Ishikawa (cell line): ENCODE data around the gene COG2.

Experiments
- CEBPB ChIP-seq: IDR thresholded peaks from 2 replicates; pipeline ENCODE4 v1.6.1; 2012
- CREB1 ChIP-seq: IDR thresholded peaks from 2 replicates; pipeline ENCODE4 v1.6.1; 2012; ENCODE audit warnings: low read depth
- EGR1 ChIP-seq: IDR thresholded peaks from 2 replicates; pipeline ENCODE4 v1.6.1; 2012
- EP300 ChIP-seq: IDR thresholded peaks from 2 replicates; pipeline ENCODE4 v1.6.1; 2012; ENCODE audit warnings: borderline replicate concordance
- FOXM1 ChIP-seq: IDR thresholded peaks from 2 replicates; pipeline ENCODE4 v1.6.1; 2012; ENCODE audit warnings: low read depth, borderline replicate concordance
- NFIC ChIP-seq: IDR thresholded peaks from 2 replicates; pipeline ENCODE4 v1.6.1; 2012
- RAD21 ChIP-seq: IDR thresholded peaks from 2 replicates; pipeline ENCODE4 v1.6.1; 2012; ENCODE audit warnings: low read depth
- REST ChIP-seq: IDR thresholded peaks from 2 replicates; pipeline ENCODE4 v1.6.1; 2012; ENCODE audit warnings: low read depth, mild to moderate bottlenecking
- TAF1 ChIP-seq: IDR thresholded peaks from 2 replicates; pipeline ENCODE4 v1.6.1; 2012; ENCODE audit warnings: low read depth, mild to moderate bottlenecking
- TCF12 ChIP-seq: IDR thresholded peaks from 2 replicates; pipeline ENCODE4 v1.6.1; 2012; ENCODE audit warnings: low read depth
- TEAD4 ChIP-seq: IDR thresholded peaks from 2 replicates; pipeline ENCODE4 v1.6.1; 2012
- YY1 ChIP-seq: IDR thresholded peaks from 2 replicates; pipeline ENCODE4 v1.6.1; 2012; ENCODE audit warnings: low read depth
- ZBTB7A ChIP-seq: IDR thresholded peaks from 2 replicates; pipeline ENCODE4 v1.6.1; 2012; ENCODE audit warnings: low read depth
- TF ChIP-seq, protein P1 (sequence below): IDR thresholded peaks from 2 replicates; pipeline ENCODE4 v1.6.1; 2012
- TF ChIP-seq, protein P2 (sequence below): IDR thresholded peaks from 2 replicates; pipeline ENCODE4 v1.6.1; 2012

The COG2 gene

GRCh38 chr1:230614121-230614520 is 28.2 kb upstream of the COG2 start:
- TF ChIP-seq, protein P1, sequence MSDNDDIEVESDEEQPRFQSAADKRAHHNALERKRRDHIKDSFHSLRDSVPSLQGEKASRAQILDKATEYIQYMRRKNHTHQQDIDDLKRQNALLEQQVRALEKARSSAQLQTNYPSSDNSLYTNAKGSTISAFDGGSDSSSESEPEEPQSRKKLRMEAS: no peak
- TF ChIP-seq TAF1 (no peak), TCF12 (no peak), REST (no peak), EP300 (no peak), CEBPB (no peak), FOXM1 (no peak), EGR1 (no peak), CREB1 (no peak), NFIC (no peak), ZBTB7A (no peak)
- TF ChIP-seq, protein P2, sequence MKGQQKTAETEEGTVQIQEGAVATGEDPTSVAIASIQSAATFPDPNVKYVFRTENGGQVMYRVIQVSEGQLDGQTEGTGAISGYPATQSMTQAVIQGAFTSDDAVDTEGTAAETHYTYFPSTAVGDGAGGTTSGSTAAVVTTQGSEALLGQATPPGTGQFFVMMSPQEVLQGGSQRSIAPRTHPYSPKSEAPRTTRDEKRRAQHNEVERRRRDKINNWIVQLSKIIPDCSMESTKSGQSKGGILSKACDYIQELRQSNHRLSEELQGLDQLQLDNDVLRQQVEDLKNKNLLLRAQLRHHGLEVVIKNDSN: no peak

- TF ChIP-seq CEBPB: no peak
- TF ChIP-seq ZBTB7A: no peak
- no peak for TF ChIP-seq RAD21
- TF ChIP-seq TAF1: no peak
- TF ChIP-seq REST: no peak
- no peak for TF ChIP-seq EP300
- no peak for TF ChIP-seq CREB1
- TF ChIP-seq, protein P2: no peak
- no peak for TF ChIP-seq YY1
- TF ChIP-seq NFIC: no peak
- TF ChIP-seq, protein P1: no peak
- TF ChIP-seq TEAD4: no peak
- TF ChIP-seq EGR1: no peak
- TF ChIP-seq FOXM1: no peak
- TF ChIP-seq TCF12: no peak
Observed at GRCh38 chr1:230618537-230618936, 23.7 kb upstream of the COG2 start.

DNA sequence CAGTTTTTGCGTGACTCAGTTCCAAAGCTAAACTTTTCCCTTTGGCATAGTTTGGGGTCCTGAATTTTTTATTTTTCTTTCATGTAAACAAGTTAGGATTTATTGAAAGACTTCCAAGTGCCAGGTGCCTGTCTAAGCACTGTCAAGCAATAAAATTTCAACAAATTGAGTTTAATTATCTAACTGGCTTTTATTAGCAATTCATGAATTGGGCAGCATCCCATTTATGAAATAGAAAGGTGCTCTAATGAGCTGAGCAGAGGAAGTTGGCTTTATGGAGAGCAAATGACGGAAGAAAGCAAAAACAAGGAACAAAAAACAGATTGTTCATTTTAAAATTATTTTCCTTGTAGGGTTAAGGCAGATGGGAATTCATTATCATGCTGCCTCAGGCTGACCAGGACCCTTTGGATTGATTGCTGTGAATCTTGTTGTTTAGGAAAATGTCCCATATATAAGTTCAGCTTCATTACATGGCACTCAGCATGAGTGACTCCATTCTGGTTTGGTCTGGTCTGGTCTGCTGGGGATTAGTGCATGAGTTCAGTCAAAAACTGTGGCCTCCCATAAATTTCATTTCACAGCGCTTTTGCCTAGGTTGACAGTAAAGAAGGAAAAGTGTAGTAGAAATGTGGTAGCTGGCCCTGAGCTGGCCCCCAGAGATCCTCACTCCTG is 21.5 kb upstream of the COG2 start:
- TF ChIP-seq EGR1 (no peak), TEAD4 (no peak), TCF12 (no peak), CREB1 (no peak), RAD21 (no peak), ZBTB7A (no peak), TAF1 (no peak), EP300 (no peak), CEBPB (no peak), YY1 (no peak), REST (no peak), NFIC (no peak), FOXM1 (no peak)
- TF ChIP-seq, protein P2: no peak
- TF ChIP-seq, protein P1: no peak
